Right ventricle myocardium inferior (tissue), 1 donor: ENCODE data around the gene PGA3. TPM values are rescaled to one million over a fixed set of nuclear protein-coding genes. Genes with fewer than 3 reads are reported as not detected.

Source experiments
- total RNA-seq: library from RNA; stranded (reverse); fragmentation: NEBNext Ultra II Directional; extraction: Animal tissue kit (Norgen Biotek cat#: 25700); gene quantifications from one replicate; pipeline ENCODE4 v1.2.1, GENCODE V29; 2021
- donor health status: DM: no; HTN: yes; CAD: no; lungs with severe emphysema.

Gene PGA3
- total RNA-seq, 1 donor from 2014 or later: 1.2 TPM

Other genes with a start within 250 kb of the PGA3 start
- gene CD6, start 231.8 kb upstream of the PGA3 start, total RNA-seq: 0.22 TPM
- gene CD5, start 101.0 kb upstream of the PGA3 start, total RNA-seq: not detected
- gene VPS37C, start 42.1 kb upstream of the PGA3 start, total RNA-seq: 16.5 TPM
- not detected for gene PGA4, start 18.8 kb downstream of the PGA3 start, total RNA-seq
- gene PGA5, start 37.7 kb downstream of the PGA3 start, total RNA-seq: 0.95 TPM
- 1.0 TPM for gene VWCE, start 91.8 kb downstream of the PGA3 start, total RNA-seq
- gene DDB1, start 129.6 kb downstream of the PGA3 start, total RNA-seq: 113 TPM
- gene TKFC, start 129.7 kb downstream of the PGA3 start, total RNA-seq: 12.3 TPM
- gene CYB561A3, start 158.4 kb downstream of the PGA3 start, total RNA-seq: 14.6 TPM
- gene TMEM138, start 158.9 kb downstream of the PGA3 start, total RNA-seq: 18.0 TPM
- 4.6 TPM for gene TMEM216, start 189.1 kb downstream of the PGA3 start, total RNA-seq
- 36.5 TPM for gene CPSF7, start 226.5 kb downstream of the PGA3 start, total RNA-seq
- gene SDHAF2, start 226.6 kb downstream of the PGA3 start, total RNA-seq: 36.8 TPM